GM18870 (cell line): Measurements from ENCODE around the gene SFTPA1.
"Not testable (repeated sequence)": the region's sequence is repeated elsewhere in the genome, so short reads cannot be mapped to it uniquely, and the experiment has no call there.

Experiments
- ATAC-seq: cut with Tn5 transposase; IDR thresholded peaks from one replicate; pipeline ENCODE4 v1.9.1; 2021; ENCODE audit warnings: moderate library complexity; ENCODE audit not compliant: unreplicated experiment

The SFTPA1 gene

DNA sequence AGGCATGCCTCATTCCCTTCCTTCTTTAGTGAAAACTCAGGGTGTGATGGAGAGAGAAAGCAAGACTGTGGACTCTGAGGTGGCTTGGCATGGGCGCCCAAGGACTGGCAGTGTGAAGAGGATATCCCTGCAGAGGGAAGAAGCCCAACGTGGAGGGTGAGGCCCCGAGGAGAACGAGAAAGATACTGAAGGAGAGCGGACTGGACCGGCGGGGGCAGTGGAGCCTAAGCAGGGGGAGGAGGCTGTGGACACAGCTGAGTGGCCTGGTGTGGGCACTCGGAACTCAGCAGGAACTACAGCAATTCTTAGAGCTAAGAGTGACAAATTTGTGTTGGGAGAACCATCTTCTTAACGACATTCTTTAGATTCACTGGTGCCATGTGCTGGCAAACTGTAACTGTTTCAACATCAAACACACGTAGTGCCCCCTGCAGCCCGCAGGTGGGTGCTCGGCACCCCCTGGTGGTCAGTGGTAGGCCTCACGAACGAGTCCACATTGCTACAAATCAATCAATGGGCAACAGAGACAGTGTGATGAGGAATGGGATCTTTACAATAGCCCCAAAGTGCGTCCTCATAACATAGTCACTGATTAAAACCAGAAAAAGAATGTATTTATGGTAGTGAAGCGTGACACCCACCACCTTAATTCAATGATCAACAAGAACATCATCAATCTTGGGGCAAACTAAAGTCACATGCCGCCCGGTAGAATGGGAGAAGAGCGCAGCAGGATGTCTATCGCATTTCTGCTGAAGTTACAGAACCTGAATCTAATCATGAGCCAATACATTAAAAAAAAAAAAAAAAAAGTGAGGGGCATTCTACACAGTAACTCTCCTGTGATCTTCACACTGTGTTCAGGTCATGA is 2.0 kb upstream of the SFTPA1 start:
- ATAC-seq, result no peak

GRCh38 chr10:79611193-79611976 is 646 bp downstream of the SFTPA1 start:
- not testable (repeated sequence) for ATAC-seq

DNA sequence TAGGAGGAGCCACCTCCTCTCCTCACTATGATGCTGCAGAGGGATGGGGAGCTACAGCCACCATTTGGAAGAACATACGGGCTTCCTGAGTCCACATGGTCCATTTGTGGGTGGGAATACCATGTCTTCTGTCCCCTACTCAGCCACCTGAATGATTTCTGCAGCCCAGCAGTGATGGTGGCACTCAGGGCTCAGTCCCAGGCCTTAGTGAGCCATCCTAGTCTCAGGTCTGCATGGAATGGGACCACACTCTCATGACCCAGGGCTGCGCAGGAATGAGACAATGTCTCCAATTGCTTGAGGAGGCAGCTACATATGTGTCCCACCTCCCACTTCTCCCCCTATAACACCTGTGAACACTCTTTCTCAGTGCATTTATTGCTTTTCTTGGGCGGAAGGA is 4.8 kb downstream of the SFTPA1 start:
- no peak for ATAC-seq

GRCh38 chr10:79616164-79616563 is 5.4 kb downstream of the SFTPA1 start:
- no peak for ATAC-seq

DNA sequence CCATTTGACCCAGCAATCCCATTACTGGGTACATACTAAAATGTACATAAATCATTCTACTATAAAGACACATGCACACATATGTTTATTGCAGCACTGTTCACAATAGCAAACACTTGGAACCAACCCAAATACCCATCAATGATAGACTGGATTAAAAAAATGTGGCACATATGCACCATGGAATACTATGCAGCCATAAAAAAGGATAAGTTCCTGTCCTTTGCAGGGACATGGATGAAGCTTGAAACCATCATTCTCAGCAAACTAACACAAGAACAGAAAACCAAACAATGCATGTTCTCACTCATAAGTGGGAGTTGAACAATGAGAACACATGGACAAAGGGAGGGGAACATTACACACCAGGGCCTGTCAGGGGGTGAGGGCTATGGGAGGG is 12.9 kb downstream of the SFTPA1 start:
- ATAC-seq, result not testable (repeated sequence)

DNA sequence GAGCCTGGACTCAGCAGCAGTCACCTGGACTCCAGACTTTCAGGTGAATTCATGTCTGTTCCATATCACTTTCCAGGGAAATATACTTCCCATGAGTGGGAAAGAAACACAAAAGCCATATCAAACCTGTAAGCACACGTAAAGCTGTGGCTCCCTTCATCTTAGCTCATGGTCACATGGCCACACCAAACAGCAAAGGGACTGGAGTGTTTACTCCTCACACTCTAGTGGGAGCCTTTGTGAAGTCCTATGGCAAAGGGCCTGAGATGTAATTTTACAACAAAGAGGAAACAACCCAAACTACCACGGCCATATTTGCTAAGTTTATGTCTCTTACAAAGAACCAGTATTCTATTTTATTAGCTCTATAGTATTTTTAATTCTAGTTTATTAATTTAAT is 16.3 kb downstream of the SFTPA1 start:
- no peak for ATAC-seq

- no peak for ATAC-seq
Measured at GRCh38 chr10:79628083-79628482, 17.3 kb downstream of the SFTPA1 start.

DNA sequence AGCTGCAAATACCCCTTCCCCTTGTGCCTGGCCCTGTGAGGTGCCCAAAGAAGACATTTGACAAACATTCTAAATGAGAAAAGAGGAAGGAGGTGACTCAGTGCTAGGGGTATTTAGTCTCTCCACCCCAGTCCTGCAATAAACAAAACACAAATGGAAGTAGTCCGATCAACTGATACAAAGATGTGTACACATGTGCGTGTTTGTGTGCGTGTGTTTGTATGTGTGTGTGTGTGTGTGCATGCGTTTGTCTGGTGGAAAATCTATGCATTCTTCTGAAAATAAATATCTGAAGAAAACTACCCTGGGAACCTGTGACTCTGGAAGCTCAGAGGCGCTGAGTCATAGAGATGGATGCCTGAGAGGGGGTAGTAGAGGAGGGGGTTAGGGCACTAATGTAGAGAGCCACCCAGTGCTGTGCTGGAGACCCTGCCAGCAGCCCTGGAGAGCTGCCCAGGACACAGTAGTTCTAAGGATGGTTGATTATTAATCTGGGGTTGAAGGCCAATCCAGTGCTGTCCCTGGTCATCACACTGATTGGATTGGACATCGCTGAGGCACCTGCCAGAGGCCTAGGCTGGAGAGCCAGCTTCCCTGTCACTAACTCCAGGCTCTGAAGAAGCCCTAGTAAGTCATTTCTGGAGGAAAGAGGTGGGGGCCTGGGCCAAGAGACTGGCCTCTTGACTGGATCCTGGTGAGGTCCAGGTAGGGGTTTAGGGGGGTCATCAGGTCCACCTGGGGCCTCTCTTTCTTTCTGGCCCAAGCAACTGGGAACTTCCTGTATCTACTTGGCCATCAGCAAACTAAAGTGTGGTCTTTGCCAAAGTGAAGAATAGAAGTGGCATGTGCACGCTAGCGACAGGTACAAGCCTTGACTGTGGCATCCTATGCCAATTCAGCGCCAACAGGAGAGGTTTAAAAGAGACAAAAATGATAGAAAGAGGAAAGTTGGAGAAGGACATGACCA is 18.5 kb downstream of the SFTPA1 start:
- ATAC-seq, result no peak

- ATAC-seq, result no peak
Measured at GRCh38 chr10:79629955-79630327, 19.2 kb downstream of the SFTPA1 start.

DNA sequence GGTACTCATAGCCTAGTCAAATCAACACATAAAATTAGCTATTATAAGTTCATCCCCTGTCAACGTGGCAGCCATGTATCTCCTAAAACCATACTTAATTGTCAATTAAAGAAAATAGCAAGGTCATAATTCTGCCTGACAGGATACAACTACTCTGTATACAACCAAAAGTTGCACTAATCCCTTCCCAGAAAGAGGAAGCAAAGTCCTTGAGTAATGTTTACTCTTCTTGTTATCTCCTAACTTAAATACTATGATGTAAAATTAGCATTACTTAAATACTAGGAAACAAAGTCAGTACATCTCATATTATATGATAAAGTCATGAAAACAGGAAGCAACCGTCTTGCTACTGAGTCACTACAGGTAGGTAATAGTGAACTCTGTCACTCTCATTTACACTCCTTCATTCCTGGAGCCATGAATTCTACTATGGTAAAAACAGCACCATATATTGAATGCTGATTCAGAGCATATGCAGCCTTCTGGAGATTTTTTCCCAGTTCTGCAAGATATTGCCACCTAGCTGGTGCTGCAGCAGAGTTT is 26.0 kb downstream of the SFTPA1 start:
- not testable (repeated sequence) for ATAC-seq

DNA sequence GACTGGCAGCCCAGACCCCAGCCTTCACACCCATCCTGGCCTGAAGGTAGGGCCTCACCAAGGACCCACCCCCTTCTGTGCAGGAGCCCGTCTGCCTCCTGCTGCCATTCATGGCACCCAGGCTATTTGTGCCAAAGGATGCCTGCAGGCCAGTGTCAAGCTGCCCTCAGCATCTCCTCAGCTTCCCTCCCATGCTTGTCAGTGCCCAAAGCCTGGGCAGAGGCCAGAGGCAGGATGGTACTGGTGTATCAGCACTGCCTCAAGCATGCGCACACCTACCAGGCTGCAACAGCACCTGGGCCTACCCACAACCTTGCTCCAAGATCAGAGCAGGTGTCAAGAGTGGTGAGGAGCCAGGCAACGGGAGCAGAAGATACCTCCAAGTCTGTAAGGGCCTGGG is 27.6 kb downstream of the SFTPA1 start:
- no peak for ATAC-seq

GRCh38 chr10:79652695-79653094 is 42.0 kb downstream of the SFTPA1 start:
- not testable (repeated sequence) for ATAC-seq

GRCh38 chr10:79663287-79663686 is 52.5 kb downstream of the SFTPA1 start:
- ATAC-seq, result not testable (repeated sequence)

DNA sequence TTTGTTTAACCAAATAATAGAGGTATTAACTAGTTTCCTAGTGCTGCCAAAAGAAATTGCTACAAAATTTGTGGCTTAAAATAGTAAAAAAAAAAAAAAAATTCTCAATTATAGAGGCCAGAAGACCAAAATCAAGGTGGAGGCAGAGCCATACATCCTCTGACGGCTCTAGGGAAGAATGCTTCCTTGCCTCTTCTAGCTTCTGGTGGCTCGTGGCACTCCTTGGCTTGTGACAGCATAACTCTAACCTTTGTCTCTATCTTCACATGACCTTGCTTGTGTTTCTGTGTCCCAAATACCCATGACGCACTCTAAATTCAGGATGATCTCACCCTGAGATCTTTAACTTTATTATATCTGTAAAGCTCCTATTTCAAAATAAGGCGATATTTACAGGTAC is 53.9 kb downstream of the SFTPA1 start:
- not testable (repeated sequence) for ATAC-seq
